Measurements from ENCODE around the gene ST8SIA3.
"Not testable (repeated sequence)": the region's sequence is repeated elsewhere in the genome, so short reads cannot be mapped to it uniquely, and the experiment has no call there.

Gene ST8SIA3

DNA sequence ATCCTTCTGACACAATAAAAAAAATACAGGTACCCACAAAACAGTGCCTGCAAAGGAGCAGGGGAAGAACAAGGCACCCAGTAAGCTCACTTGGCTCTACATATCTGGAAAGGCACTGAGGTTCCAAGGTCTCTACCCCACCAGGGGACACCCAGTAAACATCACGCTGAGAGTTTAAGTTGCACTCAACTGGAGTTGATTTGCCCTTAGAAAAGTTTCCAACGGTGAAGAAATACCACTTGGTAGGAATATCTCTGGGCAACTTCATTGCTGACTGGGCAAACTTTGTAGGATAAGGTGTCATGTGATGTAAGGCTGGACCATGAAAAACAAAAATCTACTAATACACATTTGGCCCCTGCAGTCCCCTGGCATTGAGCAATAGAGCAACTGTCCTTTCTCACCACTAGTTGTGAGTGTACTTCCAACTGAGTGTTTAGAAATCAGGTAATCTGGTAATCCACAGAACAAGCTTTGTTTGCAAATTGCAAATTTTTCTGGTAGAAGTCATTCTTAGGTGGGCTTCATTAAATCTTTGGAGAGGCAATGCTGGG, 14.2 kb downstream of the ST8SIA3 start:
- no peak for DNase-seq (ENCODE audit: low read depth)

DNA sequence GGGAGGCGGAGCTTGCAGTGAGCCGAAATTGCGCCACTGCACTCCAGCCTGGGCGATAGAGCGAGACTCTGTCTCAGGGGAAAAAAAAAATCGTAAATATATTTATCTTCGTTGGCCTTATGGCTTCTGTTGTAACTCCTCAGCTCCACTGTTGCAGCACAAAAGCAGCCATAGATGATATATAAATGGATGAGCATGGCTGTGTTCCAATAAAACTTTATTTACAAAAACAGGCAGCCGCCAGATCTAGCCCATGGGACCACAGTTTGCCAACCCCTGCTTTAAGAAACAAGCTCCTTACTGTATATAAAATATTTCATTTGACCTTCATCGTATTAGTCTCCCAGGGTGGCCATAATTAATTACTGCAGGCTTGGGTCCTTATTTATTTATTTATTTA, 20.1 kb downstream of the ST8SIA3 start:
- no peak for DNase-seq (ENCODE audit: low read depth)

DNA sequence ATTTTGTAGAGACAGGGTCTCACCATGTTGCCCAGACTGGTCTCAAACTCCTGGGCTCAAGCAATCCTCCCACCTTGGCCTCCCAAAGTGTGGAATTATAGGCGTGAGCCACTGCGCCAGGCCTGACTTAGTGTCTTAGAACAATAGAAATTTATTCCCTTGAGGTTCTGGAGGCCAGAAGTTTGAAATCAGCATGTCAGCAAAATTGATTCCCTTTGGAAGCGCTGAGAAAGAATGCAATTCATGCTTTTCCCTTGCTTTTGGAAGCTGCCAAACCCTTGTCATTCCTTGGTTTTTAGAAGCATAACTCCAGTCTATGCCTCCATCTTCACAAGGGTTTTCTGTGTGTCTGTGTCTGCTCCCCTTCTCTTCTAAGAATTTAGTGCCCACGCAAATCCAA, 20.7 kb downstream of the ST8SIA3 start:
- DNase-seq (ENCODE audit: low read depth): no peak

DNA sequence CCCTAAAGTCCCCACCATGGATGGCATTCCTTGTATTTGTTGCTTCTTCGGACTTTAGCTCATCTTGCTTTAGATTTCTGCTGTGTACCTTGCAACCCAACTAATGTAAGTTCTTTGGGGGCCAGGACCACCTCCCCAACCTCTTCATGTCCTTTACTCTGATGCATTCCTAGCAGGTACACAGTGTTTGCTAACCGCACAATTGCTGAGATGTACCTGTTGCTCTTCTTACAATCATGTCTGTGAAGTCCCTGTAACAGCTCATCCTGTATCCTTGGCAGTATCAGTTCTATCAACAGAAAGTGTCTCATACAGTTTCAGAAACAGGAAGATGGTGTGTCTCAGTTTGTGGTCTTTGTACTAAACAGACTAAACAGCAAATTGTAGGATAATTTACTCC, 24.1 kb downstream of the ST8SIA3 start:
- DNase-seq (ENCODE audit: low read depth): no peak

DNA sequence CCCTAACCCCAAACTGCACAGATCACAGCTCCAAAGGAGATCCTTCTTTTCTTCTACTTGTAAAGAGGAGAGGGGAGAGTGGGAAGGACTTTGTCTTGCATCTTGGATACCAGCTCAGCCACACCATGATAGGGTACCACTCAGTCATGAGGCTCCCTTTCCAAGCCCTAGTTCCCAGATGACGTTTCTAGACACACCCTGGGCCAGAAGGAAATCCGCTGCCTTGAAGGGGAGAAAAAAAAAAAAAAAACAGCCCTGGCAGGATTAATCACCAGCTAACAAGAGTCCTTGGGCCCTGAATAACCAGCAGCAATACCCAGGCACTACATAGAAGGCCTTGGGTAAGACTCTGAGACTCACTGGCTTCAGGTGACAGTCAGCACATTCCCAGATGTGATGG, 36.9 kb downstream of the ST8SIA3 start:
- DNase-seq (ENCODE audit: low read depth): no peak

DNA sequence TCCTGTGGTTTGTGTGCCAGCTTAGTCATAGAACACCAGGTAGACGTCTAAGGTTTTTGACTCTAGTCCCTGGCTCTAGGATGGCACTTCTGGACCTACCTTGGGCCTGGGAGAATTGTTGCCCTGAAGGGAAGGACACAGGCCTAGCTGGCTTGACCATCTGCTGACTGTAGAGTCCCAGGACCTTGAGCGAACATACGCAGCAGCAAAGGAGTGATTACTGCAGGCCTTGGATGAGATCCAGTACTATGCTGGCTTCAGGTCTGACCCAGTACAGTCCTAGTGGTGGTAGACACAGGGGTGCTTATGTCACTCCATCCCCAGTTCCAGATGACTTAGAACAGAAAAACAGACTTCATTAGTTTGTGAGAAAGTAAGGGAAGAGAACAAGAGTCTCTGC, 37.7 kb downstream of the ST8SIA3 start:
- no peak for DNase-seq (ENCODE audit: low read depth)

DNA sequence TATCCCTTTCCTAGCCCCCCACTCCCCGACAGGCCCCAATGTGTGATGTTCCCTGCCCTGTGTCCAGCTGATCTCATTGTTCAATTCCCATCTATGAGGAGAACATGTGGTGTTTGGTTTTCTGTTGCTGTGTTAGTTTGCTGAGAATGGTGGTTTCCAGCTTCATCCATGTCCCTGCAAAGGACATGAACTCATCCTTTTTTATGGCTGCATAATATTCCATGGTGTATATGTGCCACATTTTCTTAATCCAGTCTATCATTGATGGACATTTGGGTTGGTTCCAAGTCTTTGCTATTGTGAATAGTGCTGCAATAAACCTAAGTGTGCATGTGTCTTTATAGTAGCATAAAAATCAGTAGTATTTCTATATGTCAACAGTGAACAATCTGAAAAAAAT, 42.4 kb downstream of the ST8SIA3 start:
- DNase-seq (ENCODE audit: low read depth): not testable (repeated sequence)

DNA sequence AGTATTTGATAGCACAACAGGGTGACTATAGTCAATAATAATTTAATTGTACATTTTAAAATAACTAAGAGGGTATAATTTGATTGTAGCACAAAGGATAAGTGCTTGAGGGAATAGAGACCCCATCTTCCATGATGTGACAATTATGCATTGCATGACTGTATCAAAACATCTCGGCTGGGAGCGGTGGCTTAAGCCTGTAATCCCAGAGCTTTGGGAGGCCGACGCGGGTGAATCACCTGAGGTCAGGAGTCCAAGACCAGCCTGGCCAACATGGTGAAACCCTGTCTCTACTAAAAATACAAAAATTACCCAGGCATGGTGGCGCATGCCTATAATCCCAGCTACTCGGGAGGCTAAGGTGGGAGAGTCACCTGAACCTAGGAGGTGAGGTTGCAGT, 44.5 kb downstream of the ST8SIA3 start:
- not testable (repeated sequence) for DNase-seq (ENCODE audit: low read depth)

DNA sequence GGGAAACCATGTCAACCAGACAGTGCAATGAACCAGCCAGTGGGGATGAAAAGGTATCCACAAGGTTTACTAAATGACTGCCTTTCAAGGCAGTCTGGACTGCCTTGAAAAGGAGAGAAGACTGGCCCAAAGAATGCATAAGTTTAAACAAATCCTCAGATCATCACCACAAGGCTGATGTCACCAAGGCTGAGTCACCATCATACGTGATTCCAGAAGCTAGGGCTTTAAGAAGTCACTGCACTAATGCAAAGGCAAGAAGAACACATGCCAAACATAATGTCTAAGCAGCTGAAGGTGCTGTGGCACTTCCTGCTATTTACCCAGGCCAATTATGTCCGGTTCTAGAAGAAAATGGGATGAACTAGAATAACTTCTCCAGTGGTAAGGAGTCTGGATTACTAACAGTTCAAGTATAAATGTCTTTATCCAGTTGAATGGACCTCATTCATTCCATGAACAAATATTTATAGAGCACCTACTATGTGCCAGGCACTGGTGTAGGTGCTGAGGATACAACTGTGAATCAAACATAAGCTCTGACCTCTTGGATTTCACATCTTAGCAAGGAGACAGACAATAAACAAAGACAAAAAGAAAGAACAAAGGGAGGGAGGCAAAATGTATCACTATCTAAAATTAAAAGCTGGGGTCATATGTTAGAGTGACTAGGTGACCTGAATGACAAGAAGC, 45.2 kb downstream of the ST8SIA3 start:
- DNase-seq (ENCODE audit: low read depth): peak; percentile 27

DNA sequence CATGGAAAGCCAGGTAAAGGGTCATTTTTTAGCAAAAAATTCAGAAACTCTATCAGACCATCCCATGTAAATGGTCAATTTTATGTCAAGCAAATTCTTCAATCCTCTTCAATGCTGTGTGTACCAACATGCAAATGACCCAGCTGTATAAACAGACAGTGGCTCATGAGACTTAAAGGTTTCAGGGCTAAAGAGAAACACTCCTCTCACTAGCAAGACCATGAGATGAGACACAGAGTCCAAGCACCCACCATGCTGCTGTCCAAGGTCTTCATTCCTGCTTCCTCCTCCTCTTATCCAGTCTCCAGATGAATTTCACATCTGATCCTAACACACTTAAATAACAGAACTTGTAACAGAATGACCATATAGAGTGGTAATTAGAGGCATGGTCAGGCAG, 52.0 kb downstream of the ST8SIA3 start:
- no peak for DNase-seq (ENCODE audit: low read depth)

DNA sequence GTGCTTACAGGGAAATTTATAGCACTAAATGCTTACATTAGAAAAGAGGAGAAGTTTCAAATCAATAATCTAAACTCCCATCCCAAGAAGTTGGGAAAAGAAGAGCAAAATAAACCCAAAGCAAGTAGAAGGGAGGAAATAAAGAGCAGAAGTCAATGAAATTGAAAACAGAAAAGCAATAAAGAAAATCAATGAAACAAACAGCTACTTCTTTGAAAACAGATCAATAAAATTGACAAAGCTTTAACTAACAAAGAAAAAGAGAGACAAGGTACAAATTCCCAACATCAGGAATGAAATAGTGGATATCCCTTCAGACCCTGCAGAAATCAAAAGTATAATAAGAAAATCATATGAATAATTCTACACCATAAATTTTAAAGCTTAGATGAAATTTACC, 57.3 kb downstream of the ST8SIA3 start:
- no peak for DNase-seq (ENCODE audit: low read depth)

DNA sequence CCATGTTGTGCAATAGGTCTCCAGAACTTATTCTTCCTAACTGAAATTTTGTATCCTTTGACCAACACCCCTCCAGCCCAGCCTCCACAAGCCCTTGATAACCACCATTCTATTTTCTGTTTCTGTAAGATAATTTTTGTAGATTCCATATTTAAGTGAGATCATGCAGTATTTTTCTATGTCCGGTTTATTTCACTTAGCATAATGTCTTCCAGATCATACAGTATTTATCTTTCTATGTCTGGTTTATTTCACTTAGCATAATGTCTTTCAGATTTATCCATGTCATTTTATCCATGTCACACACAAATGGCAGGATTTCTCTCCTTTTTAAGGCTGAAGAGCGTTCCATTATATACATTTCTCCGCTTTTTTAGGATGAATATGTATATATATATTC, 58.4 kb downstream of the ST8SIA3 start:
- no peak for DNase-seq (ENCODE audit: low read depth)

DNA sequence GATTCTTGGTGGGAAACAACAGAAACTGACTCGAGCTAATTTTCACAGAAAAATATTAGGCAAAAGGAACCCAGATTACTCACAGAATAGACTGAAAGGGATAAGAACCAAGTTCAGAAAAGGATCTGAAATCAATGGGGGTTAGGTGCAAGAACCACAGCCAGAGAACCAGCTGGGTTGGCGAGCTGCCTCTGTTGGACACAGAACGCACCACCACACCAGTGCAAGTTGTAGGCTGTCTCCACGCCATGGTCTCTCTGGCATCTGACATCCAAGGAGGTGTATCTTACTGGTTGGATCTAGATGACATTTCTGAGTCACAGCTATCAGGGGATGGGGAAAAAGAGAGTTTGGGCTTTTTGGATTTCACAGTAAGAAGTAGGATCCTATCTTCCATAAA, 64.2 kb downstream of the ST8SIA3 start:
- no peak for DNase-seq (ENCODE audit: low read depth)

Data from non-pigmented ciliary epithelial cell (primary cell).